Left hindlimb (tissue), 1 donor: Measurements from ENCODE around the gene ARHGEF17.
A peak's percentile ranks its signal among the peaks of the same experiment; 100 is the strongest.

Experiments
- DNase-seq: peaks from one replicate; pipeline ENCODE4 v3.0.0-alpha.2; 2018

ARHGEF17 gene

GRCh38 chr11:73360743-73361369, 52.8 kb downstream of the ARHGEF17 start:
- DNase-seq: no peak

- DNase-seq: no peak
Observed at GRCh38 chr11:73361953-73362776, 54.1 kb downstream of the ARHGEF17 start.

- DNase-seq: no peak
Observed at GRCh38 chr11:73363147-73363546, 55.1 kb downstream of the ARHGEF17 start.

GRCh38 chr11:73365352-73366264, 57.5 kb downstream of the ARHGEF17 start:
- DNase-seq: no peak

- DNase-seq: no peak
Observed at GRCh38 chr11:73366265-73366610, 58.2 kb downstream of the ARHGEF17 start.

- no peak for DNase-seq
Observed at GRCh38 chr11:73366953-73367352, 58.9 kb downstream of the ARHGEF17 start.

GRCh38 chr11:73367482-73368024, 59.5 kb downstream of the ARHGEF17 start:
- no peak for DNase-seq

- no peak for DNase-seq
Observed at GRCh38 chr11:73372375-73372993, 64.4 kb downstream of the ARHGEF17 start.

GRCh38 chr11:73374151-73374550, 66.1 kb downstream of the ARHGEF17 start:
- no peak for DNase-seq

GRCh38 chr11:73375830-73376159, 67.7 kb downstream of the ARHGEF17 start:
- DNase-seq: no peak

- peak; percentile 92 for DNase-seq
Observed at GRCh38 chr11:73376160-73376802, 68.2 kb downstream of the ARHGEF17 start, which contains the start of gene RELT. RELT (plus strand) TSS chr11:73376399; CDS start chr11:73389137, 12,738 bp downstream.

GRCh38 chr11:73376803-73377629, 68.9 kb downstream of the ARHGEF17 start:
- peak; percentile 67 for DNase-seq

- no peak for DNase-seq
Observed at GRCh38 chr11:73379189-73379880, 71.3 kb downstream of the ARHGEF17 start.

- DNase-seq: no peak
Observed at GRCh38 chr11:73380331-73380730, 72.3 kb downstream of the ARHGEF17 start.

- DNase-seq: no peak
Observed at GRCh38 chr11:73380897-73381410, 72.9 kb downstream of the ARHGEF17 start.

- no peak for DNase-seq
Observed at GRCh38 chr11:73381589-73381988, 73.5 kb downstream of the ARHGEF17 start.

GRCh38 chr11:73382183-73382582, 74.1 kb downstream of the ARHGEF17 start:
- no peak for DNase-seq

GRCh38 chr11:73382747-73383146, 74.7 kb downstream of the ARHGEF17 start:
- DNase-seq: no peak

- DNase-seq: no peak
Observed at GRCh38 chr11:73383249-73384124, 75.4 kb downstream of the ARHGEF17 start.
